MM.1S (cell line): Measurements from ENCODE around the gene ADGRE2.
"Not testable (repeated sequence)": the region's sequence is repeated elsewhere in the genome, so short reads cannot be mapped to it uniquely, and the experiment has no call there.

Experiments used
- EZH2 ChIP-seq: fragments of 300-600 bp; sonication (generic); optimal IDR thresholded peaks from 2 replicates; pipeline ENCODE3; 2017; ENCODE audit warnings: low read depth, mild to moderate bottlenecking, antibody characterized with exemption, low read length, mixed read lengths
- TF ChIP-seq, protein P1 (sequence below): fragments of 300-600 bp; sonication (generic); IDR thresholded peaks from 2 replicates; pipeline ENCODE4 v1.5.1; 2016; ENCODE audit warnings: antibody characterized with exemption, low read length, mixed read lengths

DNA sequence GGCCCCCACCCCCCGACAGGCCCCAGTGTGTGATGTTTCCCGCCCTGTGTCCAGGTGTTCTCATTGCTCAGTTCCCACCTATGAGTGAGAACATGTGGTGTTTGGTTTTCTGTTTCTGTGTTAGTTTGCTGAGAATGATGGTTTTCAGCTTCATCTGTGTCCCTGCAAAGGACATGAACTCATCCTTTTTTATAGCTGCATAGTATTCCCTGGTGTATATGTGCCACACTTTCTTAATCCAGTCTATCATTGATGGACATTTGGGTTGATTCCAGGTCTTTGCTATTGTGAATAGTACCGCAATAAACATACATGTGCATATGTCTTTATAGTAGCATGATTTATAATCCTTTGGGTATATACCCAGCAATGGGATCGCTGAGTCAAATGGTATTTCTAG is 715 bp downstream of the ADGRE2 start:
- TF ChIP-seq, protein P1, sequence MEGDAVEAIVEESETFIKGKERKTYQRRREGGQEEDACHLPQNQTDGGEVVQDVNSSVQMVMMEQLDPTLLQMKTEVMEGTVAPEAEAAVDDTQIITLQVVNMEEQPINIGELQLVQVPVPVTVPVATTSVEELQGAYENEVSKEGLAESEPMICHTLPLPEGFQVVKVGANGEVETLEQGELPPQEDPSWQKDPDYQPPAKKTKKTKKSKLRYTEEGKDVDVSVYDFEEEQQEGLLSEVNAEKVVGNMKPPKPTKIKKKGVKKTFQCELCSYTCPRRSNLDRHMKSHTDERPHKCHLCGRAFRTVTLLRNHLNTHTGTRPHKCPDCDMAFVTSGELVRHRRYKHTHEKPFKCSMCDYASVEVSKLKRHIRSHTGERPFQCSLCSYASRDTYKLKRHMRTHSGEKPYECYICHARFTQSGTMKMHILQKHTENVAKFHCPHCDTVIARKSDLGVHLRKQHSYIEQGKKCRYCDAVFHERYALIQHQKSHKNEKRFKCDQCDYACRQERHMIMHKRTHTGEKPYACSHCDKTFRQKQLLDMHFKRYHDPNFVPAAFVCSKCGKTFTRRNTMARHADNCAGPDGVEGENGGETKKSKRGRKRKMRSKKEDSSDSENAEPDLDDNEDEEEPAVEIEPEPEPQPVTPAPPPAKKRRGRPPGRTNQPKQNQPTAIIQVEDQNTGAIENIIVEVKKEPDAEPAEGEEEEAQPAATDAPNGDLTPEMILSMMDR: not testable (repeated sequence)
- not testable (repeated sequence) for TF ChIP-seq EZH2
